GM12892 (cell line): ENCODE results near the gene RTN4.

Source experiments
- POLR2A ChIP-seq: IDR thresholded peaks from 2 replicates; pipeline ENCODE4 v1.6.1; 2011; ENCODE audit warnings: low read depth, low read length, control low read depth
- TAF1 ChIP-seq: IDR thresholded peaks from 2 replicates; pipeline ENCODE4 v1.6.1; 2011; ENCODE audit warnings: low read depth, mild to moderate bottlenecking, control low read depth, low read length, borderline replicate concordance

DNA sequence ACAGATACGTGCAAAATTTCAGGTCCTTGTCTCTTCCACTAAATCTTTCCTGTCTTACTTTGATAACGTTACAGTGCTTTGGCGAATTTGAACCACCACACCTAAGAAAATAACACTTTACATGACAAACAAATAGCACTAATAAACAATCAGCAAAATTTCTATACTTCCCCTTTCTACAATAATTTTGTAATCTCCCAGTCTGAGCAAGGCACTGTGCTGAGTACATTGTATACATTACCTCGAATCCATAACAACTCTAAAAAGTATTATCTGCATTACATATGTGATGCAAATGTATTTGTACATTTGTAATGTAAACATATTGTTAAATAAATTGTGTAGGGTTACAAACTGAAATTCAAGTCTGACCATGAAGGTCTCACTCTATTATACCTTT, 49.9 kb downstream of the RTN4 start:
- TF ChIP-seq POLR2A (no peak), TAF1 (no peak)
